ENCODE data around the gene CYB5D1.
A peak's percentile ranks its signal among the peaks of the same experiment; 100 is the strongest.

CYB5D1 gene

DNA sequence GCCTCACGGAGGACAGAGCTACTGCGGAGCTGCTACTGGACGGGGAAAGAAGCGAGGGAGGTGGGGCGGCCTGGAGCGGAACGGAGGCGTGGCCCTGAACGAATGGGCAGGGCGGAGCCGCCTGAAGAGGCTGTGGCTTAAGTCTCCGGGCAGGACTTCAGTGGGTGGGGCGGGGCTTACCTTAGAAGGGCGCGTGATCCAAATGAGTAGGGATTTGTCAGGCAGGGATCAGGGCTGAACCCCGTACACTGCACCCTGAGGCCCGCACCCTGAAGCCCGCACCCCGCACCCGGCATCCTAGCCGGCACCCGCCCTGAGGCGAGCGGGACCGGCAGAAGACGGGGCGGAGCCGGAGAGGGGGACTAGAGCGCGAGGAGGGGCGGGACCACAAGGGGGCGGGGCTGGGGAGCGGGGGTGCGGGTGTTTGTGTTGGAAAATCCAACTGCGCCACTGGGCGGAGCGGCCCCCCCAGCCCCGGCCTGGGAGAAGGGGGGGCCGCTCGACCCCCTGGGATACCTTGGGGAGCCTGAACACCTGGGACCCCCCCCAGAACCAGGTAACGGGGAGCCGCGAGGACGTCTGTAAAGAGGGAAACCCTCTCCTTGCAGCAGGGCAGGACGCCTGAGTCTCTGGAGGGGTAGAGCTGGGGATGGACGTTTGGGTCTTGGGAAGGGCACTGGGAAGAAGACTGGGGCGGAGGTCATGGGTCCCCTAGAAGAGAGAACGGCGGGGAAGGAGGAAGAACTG is 23.8 kb upstream of the CYB5D1 start, which contains the start of gene KDM6B:
Gene KDM6B (plus strand): TSS at position 423 of the 747 bp plus-strand sequence. CDS start 11,338 bp downstream, outside the sequence.
- DNase-seq (ENCODE audit: low read depth): peak; percentile 86
- TF ChIP-seq CTCF (conservative IDR thresholded peaks at IDR 0.05; ENCODE audit: control insufficient read depth, insufficient read depth, low read depth, low read length): no peak
- peak within 1 kb of the TSS; percentile 71 for H3K4me3 ChIP-seq (ENCODE audit: control insufficient read depth, low read depth, low read length)

GRCh38 chr17:7834542-7834956 is 23.3 kb upstream of the CYB5D1 start:
- no peak for TF ChIP-seq CTCF (conservative IDR thresholded peaks at IDR 0.05; ENCODE audit: control insufficient read depth, insufficient read depth, low read depth, low read length)
- no peak for DNase-seq (ENCODE audit: low read depth)
- peak overlapping the region; percentile 71 for H3K4me3 ChIP-seq (ENCODE audit: control insufficient read depth, low read depth, low read length)

- DNase-seq (ENCODE audit: low read depth): peak; percentile 96
- peak overlapping the region; percentile 71 for H3K4me3 ChIP-seq (ENCODE audit: control insufficient read depth, low read depth, low read length)
- peak; percentile 75 for TF ChIP-seq CTCF (conservative IDR thresholded peaks at IDR 0.05; ENCODE audit: control insufficient read depth, insufficient read depth, low read depth, low read length)
These were observed 22.6 kb upstream of the CYB5D1 start for GRCh38 chr17:7834957-7835813.

- TF ChIP-seq CTCF (conservative IDR thresholded peaks at IDR 0.05; ENCODE audit: control insufficient read depth, insufficient read depth, low read depth, low read length): no peak
- peak overlapping the region; percentile 71 for H3K4me3 ChIP-seq (ENCODE audit: control insufficient read depth, low read depth, low read length)
- peak; percentile 49 for DNase-seq (ENCODE audit: low read depth)
These were observed 21.8 kb upstream of the CYB5D1 start for GRCh38 chr17:7835814-7836595.

DNA sequence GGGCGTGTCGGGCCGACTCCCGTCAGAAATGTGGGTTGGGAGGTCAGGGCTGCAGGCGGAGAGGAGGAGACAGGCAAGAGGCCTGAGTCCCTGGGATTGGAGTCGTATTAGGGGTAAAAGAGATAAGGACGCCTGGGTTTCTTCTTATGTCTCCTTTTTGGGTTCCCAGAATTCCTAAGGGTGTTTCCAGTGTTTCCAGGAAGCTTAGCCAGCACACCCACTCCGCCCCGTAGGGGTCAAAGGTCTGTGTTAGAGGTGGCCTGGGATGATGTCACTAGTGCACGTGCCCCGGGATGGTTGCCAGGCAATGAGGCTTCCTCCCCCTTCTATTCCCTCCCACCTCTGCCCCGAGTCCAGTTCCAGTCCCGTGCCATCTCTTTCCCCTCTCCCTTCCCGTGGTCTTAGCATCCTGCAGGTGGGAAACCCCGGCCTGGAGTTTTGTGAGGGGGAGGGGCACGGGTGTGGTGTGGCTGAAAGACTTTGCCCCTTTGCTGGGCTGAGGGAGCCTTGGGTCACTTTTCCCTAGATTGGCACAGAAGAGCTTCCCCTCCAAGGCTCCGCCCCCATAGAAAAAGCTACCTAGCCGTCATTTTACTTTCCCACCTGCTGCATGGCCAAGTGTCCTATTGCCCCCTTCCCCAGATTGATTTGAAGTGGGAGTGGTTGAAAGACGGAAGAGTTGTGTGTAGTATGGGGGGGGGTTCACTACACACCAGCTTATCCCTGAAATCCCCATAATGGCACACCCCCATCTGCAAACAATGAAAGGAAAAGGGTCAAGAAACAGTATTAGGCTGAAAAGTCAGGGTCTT is 21.0 kb upstream of the CYB5D1 start:
- TF ChIP-seq CTCF (conservative IDR thresholded peaks at IDR 0.05; ENCODE audit: control insufficient read depth, insufficient read depth, low read depth, low read length): no peak

More for the DNA sequence above, 21.0 kb upstream of the CYB5D1 start:
- DNase-seq (ENCODE audit: low read depth): peak; percentile 97
- H3K4me3 ChIP-seq (ENCODE audit: control insufficient read depth, low read depth, low read length): peak overlapping the region; percentile 71
